Caco-2 (cell line): Measurements from ENCODE around the gene IL27RA. TPM values are rescaled to one million over a fixed set of nuclear protein-coding genes. Genes with fewer than 3 reads are reported as not detected.

ENCODE experiments used
- BruUV-seq: library from RNA; stranded (reverse); fragments of 400-500 nt; replicated peaks from 2 replicates; lab custom pipeline; 2021; lab: Mats Ljungman, UMichigan
- CTCF ChIA-PET: fragments of 300-600 bp; sonication (Branson Sonifier 250); formaldehyde crosslinking; loops from one replicate; lab custom pipeline; 2022; ENCODE audit warnings: antibody characterized with exemption; lab: Charles Lee
- POLR2A ChIA-PET: fragments of 300-600 bp; sonication (Branson Sonifier 250); formaldehyde crosslinking; loops from one replicate; lab custom pipeline; 2022; ENCODE audit warnings: antibody characterized with exemption; lab: Charles Lee
- DNase-seq, 2 experiments: peaks; one replicate each; pipeline versions ENCODE4 v3.0.0 to v3.0.0-alpha.2; 2020 to 2022
- H3K27me3 ChIP-seq: replicated peaks from 2 replicates; pipeline ENCODE4 v1.6.0; 2011; ENCODE audit warnings: low read length; ENCODE audit not compliant: control insufficient read depth, insufficient read depth
- H3K36me3 ChIP-seq: 2 replicates; pipeline ENCODE4 v1.5.1; 2011; ENCODE audit warnings: low read length; ENCODE audit not compliant: control insufficient read depth, insufficient read depth
- H3K4me1 ChIP-seq: fragments of 250-450 bp; sonication (Bioruptor Pico); 2 replicates; pipeline ENCODE4 v1.5.1; 2020; ENCODE audit warnings: mild to moderate bottlenecking
- H3K4me3 ChIP-seq: 2 replicates; pipeline ENCODE4 v1.5.1; 2011; ENCODE audit warnings: low read depth, mild to moderate bottlenecking, control low read depth, low read length
- H3K9me3 ChIP-seq: fragments of 250-450 bp; sonication (Bioruptor Pico); 2 replicates; pipeline ENCODE4 v1.5.1; 2020; ENCODE audit warnings: mild to moderate bottlenecking, moderate library complexity
- H3K27ac Mint-ChIP-seq: one replicate; pipeline ENCODE4 v1.8.0; 2022; ENCODE audit warnings: mixed read lengths; ENCODE audit not compliant: unreplicated experiment
- H3K27me3 Mint-ChIP-seq: one replicate; pipeline ENCODE4 v1.8.0; 2022; ENCODE audit warnings: mixed read lengths; ENCODE audit not compliant: insufficient read depth, unreplicated experiment
- H3K36me3 Mint-ChIP-seq: one replicate; pipeline ENCODE4 v1.8.0; 2022; ENCODE audit warnings: mild to moderate bottlenecking, mixed read lengths; ENCODE audit not compliant: insufficient read depth, unreplicated experiment
- H3K4me1 Mint-ChIP-seq: one replicate; pipeline ENCODE4 v1.8.0; 2022; ENCODE audit warnings: low read depth, mixed read lengths; ENCODE audit not compliant: unreplicated experiment
- H3K4me3 Mint-ChIP-seq: one replicate; pipeline ENCODE4 v1.8.0; 2022; ENCODE audit warnings: mild to moderate bottlenecking, moderate library complexity, mixed read lengths; ENCODE audit not compliant: unreplicated experiment
- H3K9me3 Mint-ChIP-seq: one replicate; pipeline ENCODE4 v1.8.0; 2022; ENCODE audit warnings: mixed read lengths; ENCODE audit not compliant: unreplicated experiment
- intact Hi-C: fragments of 100-400 bp; cut with micrococcal nuclease; formaldehyde crosslinking; loops from one replicate; pipeline ENCODE4 v1.10.0; 2022; ENCODE audit not compliant: unreplicated experiment
- total RNA-seq: library from RNA; stranded (reverse); gene quantifications from 2 replicates; pipeline ENCODE4 v1.2.3, GENCODE V29; 2022
- TF ChIP-seq, protein P1 (sequence below), 2 experiments: fragments of 200-600 bp in 1 of 2; IDR thresholded peaks; 1 replicate in 1 of 2; 2 replicates in 1 of 2; pipeline versions ENCODE4 v1.5.1 to v1.8.0; 2011 to 2022; ENCODE audit warnings: antibody characterized with exemption in 1 of 2, control low read depth in 1 of 2, inconsistent platforms in 1 of 2, low read depth in 1 of 2, low read length in 1 of 2, mild to moderate bottlenecking in 1 of 2, moderate library complexity in 1 of 2; ENCODE audit not compliant: insufficient read depth in 1 of 2, severe bottlenecking in 1 of 2, unreplicated experiment in 1 of 2

IL27RA gene
- total RNA-seq, 1 experiment from 2014 or later, result 4.7 TPM

DNA sequence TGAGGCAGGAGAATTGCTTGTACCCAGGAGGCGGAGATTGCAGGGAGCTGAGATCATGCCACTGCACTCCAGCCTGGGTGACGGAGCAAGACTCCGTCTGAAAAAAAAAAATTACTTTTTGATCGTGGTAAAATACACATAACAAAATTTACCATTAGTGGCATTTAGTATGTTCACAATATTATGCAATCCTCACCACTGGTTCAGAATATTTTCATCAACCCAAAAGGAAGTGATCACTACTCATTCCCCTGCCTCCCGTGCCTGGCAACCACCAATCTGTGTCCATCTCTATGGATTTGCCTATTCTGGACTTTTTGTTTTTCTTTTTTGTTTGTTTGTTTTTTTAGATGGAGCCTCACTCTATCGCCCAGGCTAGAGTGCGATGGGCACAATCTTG, 31.5 kb downstream of the IL27RA start:
- H3K4me1 ChIP-seq, result peaks cover 35% of the 10 kb centered on the region
- BruUV-seq, result no TSS peak
- Mint-ChIP-seq H3K36me3 (peaks cover 7% of the 10 kb centered on the region), H3K9me3 (no peaks in the 10 kb centered on the region), H3K27ac (no peak overlapping the region), H3K4me1 (peaks cover 14% of the 10 kb centered on the region), H3K4me3 (no peak overlapping the region), H3K27me3 (no peaks in the 10 kb centered on the region)
- no peaks in the 10 kb centered on the region for H3K27me3 ChIP-seq
- no peak overlapping the region for H3K4me3 ChIP-seq
- no peak for DNase-seq
- ChIA-PET POLR2A (no interaction called here), CTCF (no interaction called here)
- no peaks in the 10 kb centered on the region for H3K9me3 ChIP-seq
- no peaks in the 10 kb centered on the region for H3K36me3 ChIP-seq
- TF ChIP-seq, protein P1, sequence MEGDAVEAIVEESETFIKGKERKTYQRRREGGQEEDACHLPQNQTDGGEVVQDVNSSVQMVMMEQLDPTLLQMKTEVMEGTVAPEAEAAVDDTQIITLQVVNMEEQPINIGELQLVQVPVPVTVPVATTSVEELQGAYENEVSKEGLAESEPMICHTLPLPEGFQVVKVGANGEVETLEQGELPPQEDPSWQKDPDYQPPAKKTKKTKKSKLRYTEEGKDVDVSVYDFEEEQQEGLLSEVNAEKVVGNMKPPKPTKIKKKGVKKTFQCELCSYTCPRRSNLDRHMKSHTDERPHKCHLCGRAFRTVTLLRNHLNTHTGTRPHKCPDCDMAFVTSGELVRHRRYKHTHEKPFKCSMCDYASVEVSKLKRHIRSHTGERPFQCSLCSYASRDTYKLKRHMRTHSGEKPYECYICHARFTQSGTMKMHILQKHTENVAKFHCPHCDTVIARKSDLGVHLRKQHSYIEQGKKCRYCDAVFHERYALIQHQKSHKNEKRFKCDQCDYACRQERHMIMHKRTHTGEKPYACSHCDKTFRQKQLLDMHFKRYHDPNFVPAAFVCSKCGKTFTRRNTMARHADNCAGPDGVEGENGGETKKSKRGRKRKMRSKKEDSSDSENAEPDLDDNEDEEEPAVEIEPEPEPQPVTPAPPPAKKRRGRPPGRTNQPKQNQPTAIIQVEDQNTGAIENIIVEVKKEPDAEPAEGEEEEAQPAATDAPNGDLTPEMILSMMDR (IDR thresholded peaks at IDR 0.05; ENCODE audit: insufficient read depth in 1 of 2, low read depth in 1 of 2, low read length in 1 of 2, severe bottlenecking in 1 of 2, unreplicated experiment in 1 of 2), result no peak
- intact Hi-C loops, result no loop called here

DNA sequence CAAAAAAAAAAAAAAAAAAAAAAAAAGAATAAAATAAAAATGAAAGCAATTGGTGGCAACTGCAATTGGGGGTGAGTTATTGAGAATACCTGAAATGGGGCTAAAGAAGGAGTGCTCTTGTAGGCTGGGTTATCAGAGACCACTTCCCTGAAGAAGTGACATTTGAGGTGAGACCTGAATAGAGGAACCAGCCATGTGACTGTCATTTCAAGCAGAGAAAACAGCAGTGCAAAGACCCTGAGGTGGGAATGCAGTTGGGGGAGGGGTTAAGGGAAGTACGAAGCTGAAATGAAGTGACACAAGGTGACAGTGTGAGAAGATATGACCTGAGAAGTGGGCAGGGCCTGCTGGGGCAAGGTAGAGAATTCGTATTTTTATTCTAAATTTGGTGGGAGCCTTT, 34.6 kb downstream of the IL27RA start:
- no peaks in the 10 kb centered on the region for H3K4me1 Mint-ChIP-seq
- intact Hi-C loops, result no loop called here
- no peak for DNase-seq
- no peaks in the 10 kb centered on the region for H3K9me3 Mint-ChIP-seq
- POLR2A ChIA-PET, result no interaction called here
- H3K4me1 ChIP-seq, result peaks cover 15% of the 10 kb centered on the region
- no peak overlapping the region for H3K27ac Mint-ChIP-seq
- CTCF ChIA-PET, result no interaction called here
- no TSS peak for BruUV-seq
- H3K4me3 Mint-ChIP-seq, result no peak overlapping the region
- H3K9me3 ChIP-seq, result no peaks in the 10 kb centered on the region
- no peaks in the 10 kb centered on the region for H3K27me3 ChIP-seq
- H3K36me3 ChIP-seq, result no peaks in the 10 kb centered on the region
- H3K36me3 Mint-ChIP-seq, result peaks cover 4% of the 10 kb centered on the region
- TF ChIP-seq, protein P1 (IDR thresholded peaks at IDR 0.05; ENCODE audit: insufficient read depth in 1 of 2, low read depth in 1 of 2, low read length in 1 of 2, severe bottlenecking in 1 of 2, unreplicated experiment in 1 of 2), result no peak
- no peaks in the 10 kb centered on the region for H3K27me3 Mint-ChIP-seq
- no peak overlapping the region for H3K4me3 ChIP-seq

DNA sequence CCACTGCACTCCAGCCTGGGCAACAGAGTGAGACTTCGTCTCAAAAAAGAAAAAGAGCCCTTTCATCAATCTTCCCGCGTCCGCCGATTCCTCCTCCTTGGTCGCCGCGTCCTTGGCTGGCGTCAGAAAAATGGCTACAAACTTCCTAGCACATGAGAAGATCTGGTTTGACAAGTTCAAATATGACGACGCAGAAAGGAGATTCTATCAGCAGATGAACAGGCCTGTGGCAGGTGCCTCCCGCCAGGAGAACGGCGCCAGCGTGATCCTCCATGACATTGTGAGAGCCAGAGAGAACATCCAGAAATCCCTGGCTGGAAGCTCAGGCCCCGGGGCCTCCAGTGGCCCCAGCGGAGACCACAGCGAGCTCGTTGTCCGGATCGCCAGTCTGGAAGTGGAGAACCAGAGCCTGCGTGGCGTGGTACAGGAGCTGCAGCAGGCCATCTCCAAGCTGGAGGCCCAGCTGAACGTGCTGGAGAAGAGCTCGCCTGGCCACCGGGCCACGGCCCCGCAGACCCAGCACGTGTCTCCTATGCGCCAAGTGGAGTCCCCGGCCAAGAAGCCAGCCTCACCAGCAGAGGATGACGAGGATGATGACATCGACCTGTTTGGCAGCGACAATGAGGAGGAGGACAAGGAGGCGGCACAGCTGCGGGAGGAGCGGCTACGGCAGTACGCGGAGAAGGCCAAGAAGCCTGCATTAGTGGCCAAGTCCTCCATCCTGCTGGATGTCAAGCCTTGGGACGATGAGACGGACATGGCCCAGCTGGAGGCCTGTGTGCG, 38.9 kb downstream of the IL27RA start:
- Mint-ChIP-seq H3K4me3 (no peak overlapping the region), H3K27me3 (no peaks in the 10 kb centered on the region), H3K4me1 (no peaks in the 10 kb centered on the region), H3K9me3 (no peaks in the 10 kb centered on the region), H3K36me3 (peaks cover 12% of the 10 kb centered on the region), H3K27ac (no peak overlapping the region)
- no peak for DNase-seq
- H3K27me3 ChIP-seq, result no peaks in the 10 kb centered on the region
- intact Hi-C loops, result loop anchor here (5.0 to 10.0 kb wide), 2 partner anchors 67 to 96 kb away; partner anchors contain the start of gene ASF1B
- H3K36me3 ChIP-seq, result no peaks in the 10 kb centered on the region
- TF ChIP-seq, protein P1 (IDR thresholded peaks at IDR 0.05; ENCODE audit: insufficient read depth in 1 of 2, low read depth in 1 of 2, low read length in 1 of 2, severe bottlenecking in 1 of 2, unreplicated experiment in 1 of 2), result no peak
- ChIA-PET CTCF (interaction anchor here (1.4 kb wide), 1 partner anchor 39 kb away, joined by 4 read pairs; the partner anchor contains the start of gene IL27RA), POLR2A (interaction anchor here (0.6 kb wide), 1 partner anchor 91 kb away, joined by 3 read pairs; no protein-coding TSS in a partner anchor)
- no TSS peak for BruUV-seq
- H3K4me1 ChIP-seq, result no peaks in the 10 kb centered on the region
- H3K9me3 ChIP-seq, result no peaks in the 10 kb centered on the region
- no peak overlapping the region for H3K4me3 ChIP-seq
